IMR-90 (cell line): ENCODE data around the gene ELMO1. TPM values are rescaled to one million over a fixed set of nuclear protein-coding genes. Genes with fewer than 3 reads are reported as not detected.

Source experiments
- ATAC-seq: fragments of 200-7000 bp; cut with Tn5 transposase; 2 replicates; pipeline ENCODE4 v1.9.1; 2020; ENCODE audit warnings: low read depth, mild to moderate bottlenecking, moderate library complexity
- BruUV-seq: library from RNA; stranded (reverse); fragments of 400-500 nt; replicated peaks from 2 replicates; lab custom pipeline; 2021; lab: Mats Ljungman, UMichigan
- CTCF ChIA-PET: fragments of 300-600 bp; formaldehyde crosslinking; extraction: SDS; loops from one replicate; lab custom pipeline; 2021; ENCODE audit warnings: antibody characterized with exemption; lab: Yijun Ruan, JAX
- POLR2A ChIA-PET: fragments of 300-600 bp; sonication (Branson Sonifier 250); formaldehyde crosslinking; loops from one replicate; lab custom pipeline; 2022; ENCODE audit warnings: antibody characterized with exemption; ENCODE audit not compliant: unreplicated experiment; lab: Charles Lee
- DNase-seq: peaks from one replicate; pipeline ENCODE4 v3.0.0; 2013
- H2AFZ ChIP-seq: replicated peaks from 2 replicates; pipeline ENCODE3; 2013; ENCODE audit warnings: low read length, mild to moderate bottlenecking; ENCODE audit not compliant: poor library complexity
- H2AK5ac ChIP-seq: 2 replicates; pipeline ENCODE4 v1.6.1; 2013; ENCODE audit warnings: low read depth, low read length, inconsistent platforms
- H2AK9ac ChIP-seq: replicated peaks from 2 replicates; pipeline ENCODE3; 2013; ENCODE audit warnings: mild to moderate bottlenecking, low read depth, low read length, moderate library complexity; ENCODE audit not compliant: poor library complexity
- H2BK120ac ChIP-seq: 2 replicates; pipeline ENCODE4 v1.6.1; 2013; ENCODE audit warnings: low read depth, low read length, inconsistent platforms
- H2BK15ac ChIP-seq: 3 replicates; pipeline ENCODE4 v1.6.1; 2013; ENCODE audit warnings: low read depth, low read length, inconsistent platforms
- H2BK20ac ChIP-seq: 2 replicates; pipeline ENCODE4 v1.6.1; 2013; ENCODE audit warnings: low read depth, mild to moderate bottlenecking, inconsistent platforms, low read length, moderate library complexity
- H2BK5ac ChIP-seq: 2 replicates; pipeline ENCODE4 v1.6.1; 2013; ENCODE audit warnings: mild to moderate bottlenecking, low read depth, low read length, inconsistent platforms; ENCODE audit not compliant: poor library complexity, severe bottlenecking
- H3K14ac ChIP-seq: replicated peaks from 2 replicates; pipeline ENCODE4 v1.6.1; 2013; ENCODE audit warnings: low read depth, low read length, inconsistent platforms
- H3K18ac ChIP-seq: 2 replicates; pipeline ENCODE4 v1.6.1; 2013; ENCODE audit warnings: low read depth, low read length, control low read depth
- H3K23ac ChIP-seq: 2 replicates; pipeline ENCODE4 v1.6.1; 2013; ENCODE audit warnings: low read depth, low read length, inconsistent platforms
- H3K27ac ChIP-seq: 2 replicates; pipeline ENCODE4 v1.5.1; 2013; ENCODE audit warnings: mild to moderate bottlenecking, control low read depth, low read length; ENCODE audit not compliant: insufficient read depth
- H3K27me3 ChIP-seq: 2 replicates; pipeline ENCODE4 v1.6.1; 2013; ENCODE audit warnings: low read length; ENCODE audit not compliant: control insufficient read depth, insufficient read depth
- H3K36me3 ChIP-seq: 2 replicates; pipeline ENCODE4 v1.6.1; 2013; ENCODE audit warnings: low read length, mixed read lengths; ENCODE audit not compliant: control insufficient read depth, insufficient read depth
- H3K4ac ChIP-seq: 2 replicates; pipeline ENCODE4 v1.6.1; 2013; ENCODE audit warnings: low read depth, low read length, inconsistent platforms
- H3K4me1 ChIP-seq: 2 replicates; pipeline ENCODE4 v1.6.1; 2013; ENCODE audit warnings: low read length, mixed read lengths; ENCODE audit not compliant: control insufficient read depth, insufficient read depth
- H3K4me2 ChIP-seq: 2 replicates; pipeline ENCODE4 v1.6.1; 2013; ENCODE audit warnings: low read depth, mild to moderate bottlenecking, control low read depth, low read length, moderate library complexity
- H3K4me3 ChIP-seq: 2 replicates; pipeline ENCODE4 v1.5.1; 2013; ENCODE audit warnings: low read depth, mild to moderate bottlenecking, control low read depth, low read length, moderate library complexity; ENCODE audit not compliant: insufficient read depth
- H3K56ac ChIP-seq: 2 replicates; pipeline ENCODE4 v1.6.1; 2013; ENCODE audit warnings: low read length, inconsistent platforms; ENCODE audit not compliant: insufficient read depth; ENCODE audit errors: extremely low read depth
- H3K79me1 ChIP-seq, 2 experiments: 2 replicates each; pipeline ENCODE4 v1.6.1; 2013; ENCODE audit warnings: low read length in 2 of 2, inconsistent platforms in 1 of 2, low read depth in 1 of 2
- H3K9ac ChIP-seq: 2 replicates; pipeline ENCODE4 v1.6.1; 2013; ENCODE audit warnings: low read depth, low read length, control low read depth
- H3K9me1 ChIP-seq: 2 replicates; pipeline ENCODE4 v1.6.1; 2013; ENCODE audit warnings: low read length, inconsistent platforms; ENCODE audit not compliant: insufficient read depth
- H3K9me3 ChIP-seq: 2 replicates; pipeline ENCODE4 v1.6.1; 2013; ENCODE audit warnings: low read length; ENCODE audit not compliant: control insufficient read depth, insufficient read depth
- H4K20me1 ChIP-seq: 2 replicates; pipeline ENCODE4 v1.6.1; 2013; ENCODE audit warnings: low read length, inconsistent platforms; ENCODE audit not compliant: insufficient read depth
- H4K5ac ChIP-seq: 2 replicates; pipeline ENCODE4 v1.6.1; 2013; ENCODE audit warnings: mild to moderate bottlenecking, low read depth, low read length, control low read depth
- H4K8ac ChIP-seq, 2 experiments: 2 replicates each; pipeline ENCODE4 v1.6.1; 2013; ENCODE audit warnings: low read depth in 2 of 2, low read length in 2 of 2, control low read depth in 1 of 2, inconsistent platforms in 1 of 2
- H4K91ac ChIP-seq: 2 replicates; pipeline ENCODE4 v1.6.1; 2013; ENCODE audit warnings: low read depth, low read length, inconsistent platforms; ENCODE audit not compliant: insufficient read depth
- BHLHE40 ChIP-seq: fragments of 150-350 bp; IDR thresholded peaks from 2 replicates; pipeline ENCODE4 v1.6.1; 2016; ENCODE audit warnings: mild to moderate bottlenecking, low read depth, low read length
- CEBPB ChIP-seq: IDR thresholded peaks from 2 replicates; pipeline ENCODE4 v1.6.1; 2012; ENCODE audit warnings: low read depth, low read length, improper control_type of control experiment
- CTCF ChIP-seq: conservative IDR thresholded peaks from 2 replicates; pipeline ENCODE4 v1.5.1; 2012; ENCODE audit warnings: mild to moderate bottlenecking, low read depth, low read length, improper control_type of control experiment
- ELK1 ChIP-seq: fragments of 150-350 bp; IDR thresholded peaks from 2 replicates; pipeline ENCODE4 v1.6.1; 2016; ENCODE audit warnings: low read depth, mild to moderate bottlenecking, low read length, moderate library complexity, borderline replicate concordance
- FOS ChIP-seq: fragments of 150-350 bp; IDR thresholded peaks from 2 replicates; pipeline ENCODE4 v1.6.1; 2016; ENCODE audit warnings: low read depth, low read length
- MAFK ChIP-seq: IDR thresholded peaks from 2 replicates; pipeline ENCODE4 v1.6.1; 2012; ENCODE audit warnings: low read depth, low read length, improper control_type of control experiment
- NFE2L2 ChIP-seq: fragments of 150-350 bp; IDR thresholded peaks from 2 replicates; pipeline ENCODE4 v1.6.1; 2016; ENCODE audit warnings: low read depth, mild to moderate bottlenecking, low read length
- RAD21 ChIP-seq: IDR thresholded peaks from 2 replicates; pipeline ENCODE4 v1.6.1; 2012; ENCODE audit warnings: low read length, improper control_type of control experiment
- RCOR1 ChIP-seq: IDR thresholded peaks from 2 replicates; pipeline ENCODE4 v1.6.1; 2012; ENCODE audit warnings: mild to moderate bottlenecking, low read length, improper control_type of control experiment; ENCODE audit not compliant: insufficient replicate concordance
- SMC3 ChIP-seq: fragments of 150-350 bp; IDR thresholded peaks from 2 replicates; pipeline ENCODE4 v1.6.1; 2016; ENCODE audit warnings: low read depth, mild to moderate bottlenecking, antibody characterized with exemption, low read length, moderate library complexity
- USF2 ChIP-seq: fragments of 150-350 bp; IDR thresholded peaks from 2 replicates; pipeline ENCODE4 v1.6.1; 2017; ENCODE audit warnings: mild to moderate bottlenecking, antibody characterized with exemption, low read length, low read depth
- WGBS, 2 experiments: methylation state at CpG; one replicate each; pipeline versions ENCODE4 v1.1.5 to v1.1.7; 2013; ENCODE audit warnings: missing lambda C conversion rate in 2 of 2; ENCODE audit not compliant: insufficient read length in 1 of 2; ENCODE audit errors: extremely low coverage in 2 of 2; 5-methylcytosine and 5-hydroxymethylcytosine counted together
- dilution Hi-C: fragments of 300-500 bp; cut with HindIII; formaldehyde crosslinking; loops from one replicate; pipeline ENCODE4 v1.14.3; 2018; ENCODE audit warnings: low sequenced_read_pairs; ENCODE audit not compliant: unreplicated experiment
- in situ Hi-C: fragments of 300-500 bp; cut with MboI; formaldehyde crosslinking; loops from 3 replicates; pipeline ENCODE4 v1.14.3; 2019; ENCODE audit warnings: low sequenced_read_pairs, inconsistent platforms, mixed read lengths
- intact Hi-C: fragments of 100-400 bp; cut with micrococcal nuclease; formaldehyde crosslinking; loops from 2 replicates; pipeline ENCODE4 v1.10.0; 2022
- polyA plus RNA-seq, 3 experiments: library from polyadenylated mRNA; depleted of rRNA; stranded (reverse); fragments of >200 nt; gene quantifications; 2 replicates each; pipeline ENCODE4 v1.2.3, GENCODE V29; 2012; ENCODE audit warnings: low replicate concordance in 1 of 3
- total RNA-seq: library from RNA; depleted of rRNA; stranded (reverse); fragments of >200 nt; gene quantifications from 2 replicates; pipeline ENCODE4 v1.2.3, GENCODE V29; 2012

Gene ELMO1
- total and polyA plus RNA-seq, 2 of the 4 experiments (the other 2 are of a cell fraction), result 0.03 TPM; not detected in 1

- Histone ChIP-seq H2BK120ac (no peak overlapping the region), H2AK9ac (no peak overlapping the region), H3K4me3 (no peak overlapping the region), H3K36me3 (no peaks in the 10 kb centered on the region), H3K4me2 (no peak overlapping the region), H3K18ac (no peak overlapping the region), H3K9me3 (no peaks in the 10 kb centered on the region), H4K91ac (no peak overlapping the region), H3K14ac (no peak overlapping the region), H3K9ac (no peak overlapping the region), H3K56ac (no peak overlapping the region), H3K4ac (no peak overlapping the region), H4K8ac (no peak overlapping the region), H3K27me3 (no peaks in the 10 kb centered on the region), H2AFZ (no peak overlapping the region), H2BK20ac (no peak overlapping the region), H2AK5ac (no peak overlapping the region), H3K9me1 (no peaks in the 10 kb centered on the region), H4K20me1 (no peaks in the 10 kb centered on the region), H2BK5ac (no peak overlapping the region), H3K23ac (no peak overlapping the region), H3K4me1 (no peaks in the 10 kb centered on the region), H2BK15ac (no peak overlapping the region), H4K5ac (no peak overlapping the region), H3K79me1 (no peaks in the 10 kb centered on the region), H3K27ac (no peak overlapping the region)
- no CpG with 5 or more reads among the region's 1 CpG for WGBS, 2 experiments
- DNase-seq, result no peak
- POLR2A ChIA-PET, result no interaction called here
- CTCF ChIA-PET, result no interaction called here
- no peak for ATAC-seq
- TF ChIP-seq NFE2L2 (no peak), ELK1 (no peak), RCOR1 (no peak), BHLHE40 (no peak), MAFK (no peak), CTCF (no peak), SMC3 (no peak), USF2 (no peak), RAD21 (no peak), FOS (no peak), CEBPB (no peak)
- dilution Hi-C loops (no loop called here), in situ Hi-C loops (no loop called here), intact Hi-C loops (no loop called here)
- no TSS peak for BruUV-seq
Observed at GRCh38 chr7:36896418-36896817, 552.2 kb downstream of the ELMO1 start.
